ENCODE results near the gene STAT2.

- TF ChIP-seq CTCF (IDR thresholded peaks at IDR 0.05) (no peak), POLR2A (IDR thresholded peaks at IDR 0.05) (no peak), EP300 (IDR thresholded peaks at IDR 0.05) (no peak)
Measured at GRCh38 chr12:56361487-56362129, 1.7 kb upstream of the STAT2 start.
